H9 (cell line): ENCODE measurements around the gene TMEM114. TPM values are rescaled to one million over a fixed set of nuclear protein-coding genes. Genes with fewer than 3 reads are reported as not detected.

ENCODE experiments used
- DNase-seq: peaks from one replicate; pipeline ENCODE4 v3.0.0-alpha.2; 2017
- H2AFZ ChIP-seq: one replicate; pipeline ENCODE4 v1.6.1; 2013; ENCODE audit warnings: mild to moderate bottlenecking, low read length, control low read depth, moderate library complexity
- H2AK5ac ChIP-seq: 2 replicates; pipeline ENCODE4 v1.6.1; 2013; ENCODE audit warnings: low read length, control low read depth, mixed read lengths; ENCODE audit not compliant: insufficient read length
- H2BK120ac ChIP-seq: one replicate; pipeline ENCODE4 v1.6.1; 2013; ENCODE audit warnings: low read depth, mild to moderate bottlenecking, low read length, control low read depth, inconsistent platforms; ENCODE audit not compliant: poor library complexity, severe bottlenecking
- H2BK12ac ChIP-seq: 2 replicates; pipeline ENCODE4 v1.6.1; 2013; ENCODE audit warnings: low read length, control low read depth, mixed read lengths, low read depth; ENCODE audit not compliant: insufficient read length
- H2BK15ac ChIP-seq: 2 replicates; pipeline ENCODE4 v1.6.1; 2013; ENCODE audit warnings: low read depth, low read length, control low read depth
- H2BK20ac ChIP-seq: one replicate; pipeline ENCODE4 v1.6.1; 2013; ENCODE audit warnings: low read depth, mild to moderate bottlenecking, low read length, control low read depth, inconsistent platforms; ENCODE audit not compliant: poor library complexity, severe bottlenecking
- H2BK5ac ChIP-seq: 2 replicates; pipeline ENCODE4 v1.6.1; 2013; ENCODE audit warnings: low read length, control low read depth, mixed read lengths; ENCODE audit not compliant: insufficient read length
- H3K14ac ChIP-seq: 2 replicates; pipeline ENCODE4 v1.6.1; 2013; ENCODE audit warnings: low read length, control low read depth; ENCODE audit not compliant: insufficient read depth
- H3K18ac ChIP-seq: 2 replicates; pipeline ENCODE4 v1.6.1; 2013; ENCODE audit warnings: low read depth, mild to moderate bottlenecking, mixed read lengths, low read length, control low read depth; ENCODE audit not compliant: insufficient read length
- H3K23ac ChIP-seq: 2 replicates; pipeline ENCODE4 v1.6.1; 2013; ENCODE audit warnings: low read length, control low read depth, mixed read lengths, low read depth; ENCODE audit not compliant: insufficient read length
- H3K23me2 ChIP-seq: 2 replicates; pipeline ENCODE4 v1.6.1; 2013; ENCODE audit warnings: low read depth, mild to moderate bottlenecking, mixed read lengths, low read length, control low read depth; ENCODE audit not compliant: insufficient read length, poor library complexity, severe bottlenecking
- H3K27ac ChIP-seq: 2 replicates; pipeline ENCODE4 v1.5.1; 2013; ENCODE audit warnings: low read length, control low read depth, mixed read lengths, low read depth; ENCODE audit not compliant: insufficient read length
- H3K27me3 ChIP-seq: 2 replicates; pipeline ENCODE4 v1.6.1; 2013; ENCODE audit warnings: low read length, control low read depth, inconsistent platforms; ENCODE audit not compliant: insufficient read depth
- H3K4ac ChIP-seq: 2 replicates; pipeline ENCODE4 v1.6.1; 2013; ENCODE audit warnings: low read depth, mild to moderate bottlenecking, control low read depth, inconsistent platforms, low read length, moderate library complexity
- H3K4me1 ChIP-seq: 2 replicates; pipeline ENCODE4 v1.6.1; 2013; ENCODE audit warnings: low read length, control low read depth, inconsistent platforms; ENCODE audit not compliant: insufficient read depth
- H3K4me2 ChIP-seq: 2 replicates; pipeline ENCODE4 v1.6.1; 2013; ENCODE audit warnings: low read length, control low read depth, mixed read lengths; ENCODE audit not compliant: insufficient read length, insufficient read depth
- H3K56ac ChIP-seq: 2 replicates; pipeline ENCODE4 v1.6.1; 2013; ENCODE audit warnings: low read depth, mild to moderate bottlenecking, mixed read lengths, low read length, control low read depth; ENCODE audit not compliant: insufficient read length
- H3K79me1 ChIP-seq: 2 replicates; pipeline ENCODE4 v1.6.1; 2013; ENCODE audit warnings: low read depth, mild to moderate bottlenecking, moderate library complexity, low read length, control low read depth, inconsistent platforms; ENCODE audit not compliant: insufficient read depth, poor library complexity, severe bottlenecking
- H3K79me2 ChIP-seq: 2 replicates; pipeline ENCODE4 v1.6.1; 2013; ENCODE audit warnings: low read length, control low read depth, inconsistent platforms; ENCODE audit not compliant: insufficient read depth
- H3K9ac ChIP-seq: 2 replicates; pipeline ENCODE4 v1.6.1; 2013; ENCODE audit warnings: low read length, control low read depth, mixed read lengths; ENCODE audit not compliant: insufficient read length; ENCODE audit errors: extremely low read depth
- H3K9me3 ChIP-seq: one replicate; pipeline ENCODE4 v1.6.1; 2013; ENCODE audit warnings: low read depth, low read length, inconsistent platforms; ENCODE audit not compliant: control insufficient read depth
- H3T11ph ChIP-seq: one replicate; pipeline ENCODE4 v1.6.1; 2013; ENCODE audit warnings: mild to moderate bottlenecking, low read length, control low read depth, inconsistent platforms
- H4K20me1 ChIP-seq: one replicate; pipeline ENCODE4 v1.6.1; 2013; ENCODE audit not compliant: control insufficient read depth, insufficient read length, insufficient read depth
- H4K5ac ChIP-seq: 2 replicates; pipeline ENCODE4 v1.6.1; 2013; ENCODE audit warnings: low read depth, mild to moderate bottlenecking, mixed read lengths, low read length, control low read depth; ENCODE audit not compliant: insufficient read length
- H4K8ac ChIP-seq: replicated peaks from 2 replicates; pipeline ENCODE4 v1.6.1; 2013; ENCODE audit warnings: low read length, control low read depth, mixed read lengths, low read depth; ENCODE audit not compliant: insufficient read length
- H4K91ac ChIP-seq: 2 replicates; pipeline ENCODE4 v1.6.1; 2013; ENCODE audit warnings: low read depth, mild to moderate bottlenecking, moderate library complexity, mixed read lengths, low read length, control low read depth; ENCODE audit not compliant: insufficient read length
- H3K27ac Mint-ChIP-seq, 3 experiments: 2 replicates in 2 of 3; 3 replicates in 1 of 3; pipeline ENCODE4 v1.8.0; 2020 to 2021; ENCODE audit warnings: mixed read lengths in 3 of 3, mild to moderate bottlenecking in 1 of 3, moderate library complexity in 1 of 3
- H3K27me3 Mint-ChIP-seq: 2 replicates; pipeline ENCODE4 v1.8.0; 2021; ENCODE audit warnings: low read depth, mild to moderate bottlenecking, moderate library complexity, mixed read lengths
- H3K36me3 Mint-ChIP-seq, 3 experiments: 2 replicates in 2 of 3; 3 replicates in 1 of 3; pipeline ENCODE4 v1.8.0; 2020 to 2021; ENCODE audit warnings: low read depth in 3 of 3, mixed read lengths in 3 of 3; ENCODE audit not compliant: insufficient read depth in 1 of 3
- H3K4me1 Mint-ChIP-seq, 2 experiments: 2 replicates each; pipeline ENCODE4 v1.8.0; 2020; ENCODE audit warnings: mixed read lengths in 2 of 2
- H3K4me3 Mint-ChIP-seq, 2 experiments: 2 replicates in 1 of 2; 3 replicates in 1 of 2; pipeline ENCODE4 v1.8.0; 2020 to 2021; ENCODE audit warnings: mild to moderate bottlenecking in 2 of 2, mixed read lengths in 2 of 2, moderate library complexity in 1 of 2
- H3K9me3 Mint-ChIP-seq, 2 experiments: 2 replicates in 1 of 2; 3 replicates in 1 of 2; pipeline ENCODE4 v1.8.0; 2020; ENCODE audit warnings: mild to moderate bottlenecking in 2 of 2, mixed read lengths in 2 of 2, moderate library complexity in 1 of 2
- WGBS: extraction: QIAGEN DNeasy Blood & Tissue Kit; methylation state at CpG from one replicate; pipeline ENCODE4 v1.1.7; 2013; ENCODE audit warnings: missing lambda C conversion rate, low lambda C conversion rate, mixed read lengths; ENCODE audit not compliant: insufficient read length; ENCODE audit errors: extremely low coverage; 5-methylcytosine and 5-hydroxymethylcytosine counted together
- total RNA-seq: library from RNA; stranded (reverse); gene quantifications from 2 replicates; pipeline ENCODE4 v1.2.1, GENCODE V29; 2021
- TF ChIP-seq, protein P1 (sequence below): fragments of 200-600 bp; sonication (generic); conservative IDR thresholded peaks from 3 replicates; pipeline ENCODE4 v1.8.0; 2021; ENCODE audit warnings: antibody characterized with exemption, mild to moderate bottlenecking

Gene TMEM114
- total RNA-seq, 1 experiment from 2014 or later = 0.33 TPM

- Mint-ChIP-seq H3K4me1 (peaks cover 5 to 8% of the 10 kb centered on the region in 2 experiments; a peak in 2 of 4 replicates), H3K4me3 (peak overlapping the region; percentile 89 to 100; a peak in 4 of 5 replicates), H3K36me3 (peaks cover 7 to 17% (median 7%) of the 10 kb centered on the region in 3 experiments; a peak in 6 of 7 replicates), H3K9me3 (peaks cover 0 to 2% of the 10 kb centered on the region in 2 experiments; a peak in 1 of 5 replicates), H3K27me3 (peaks cover 7% of the 10 kb centered on the region), H3K27ac (no peak overlapping the region)
- Histone ChIP-seq H4K91ac (no peak overlapping the region), H3K9ac (no peak overlapping the region), H3K14ac (no peak overlapping the region), H3K23me2 (peaks cover 3% of the 10 kb centered on the region), H2BK5ac (no peak overlapping the region), H3K4ac (no peak overlapping the region), H2BK12ac (no peak overlapping the region), H3K79me2 (peaks cover 8% of the 10 kb centered on the region; the same call in 1 of the 2 replicates), H3K27me3 (no peaks in the 10 kb centered on the region), H4K8ac (no peak overlapping the region), H4K20me1 (no peaks in the 10 kb centered on the region), H3K18ac (no peak overlapping the region), H3K23ac (no peak overlapping the region), H3K27ac (no peak overlapping the region), H2AFZ (no peak overlapping the region), H3K79me1 (no peaks in the 10 kb centered on the region), H3K4me2 (no peak overlapping the region), H2BK20ac (no peak overlapping the region), H2AK5ac (no peak overlapping the region), H3T11ph (no peak overlapping the region), H2BK120ac (no peak overlapping the region), H3K9me3 (no peaks in the 10 kb centered on the region), H3K56ac (no peak overlapping the region), H4K5ac (no peak overlapping the region), H2BK15ac (no peak overlapping the region), H3K4me1 (no peaks in the 10 kb centered on the region)
- TF ChIP-seq, protein P1, sequence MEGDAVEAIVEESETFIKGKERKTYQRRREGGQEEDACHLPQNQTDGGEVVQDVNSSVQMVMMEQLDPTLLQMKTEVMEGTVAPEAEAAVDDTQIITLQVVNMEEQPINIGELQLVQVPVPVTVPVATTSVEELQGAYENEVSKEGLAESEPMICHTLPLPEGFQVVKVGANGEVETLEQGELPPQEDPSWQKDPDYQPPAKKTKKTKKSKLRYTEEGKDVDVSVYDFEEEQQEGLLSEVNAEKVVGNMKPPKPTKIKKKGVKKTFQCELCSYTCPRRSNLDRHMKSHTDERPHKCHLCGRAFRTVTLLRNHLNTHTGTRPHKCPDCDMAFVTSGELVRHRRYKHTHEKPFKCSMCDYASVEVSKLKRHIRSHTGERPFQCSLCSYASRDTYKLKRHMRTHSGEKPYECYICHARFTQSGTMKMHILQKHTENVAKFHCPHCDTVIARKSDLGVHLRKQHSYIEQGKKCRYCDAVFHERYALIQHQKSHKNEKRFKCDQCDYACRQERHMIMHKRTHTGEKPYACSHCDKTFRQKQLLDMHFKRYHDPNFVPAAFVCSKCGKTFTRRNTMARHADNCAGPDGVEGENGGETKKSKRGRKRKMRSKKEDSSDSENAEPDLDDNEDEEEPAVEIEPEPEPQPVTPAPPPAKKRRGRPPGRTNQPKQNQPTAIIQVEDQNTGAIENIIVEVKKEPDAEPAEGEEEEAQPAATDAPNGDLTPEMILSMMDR = no peak
- no peak for DNase-seq
- no CpG with 5 or more reads among the region's 6 CpGs for WGBS
Measured at GRCh38 chr16:8620535-8620934, 30.2 kb upstream of the TMEM114 start.
